Stimulated activated CD4-positive, alpha-beta T cell treated with anti-CD3 and anti-CD28 coated beads, Interleukin-12 subunit alpha, Interleukin-12 subunit beta, amount 100 ng/mL, for 24 hours (primary cell): ENCODE data around the gene FHAD1.

Experiments
- DNase-seq, 2 experiments: peaks; one replicate each; pipeline ENCODE4 v3.0.0-alpha.2; 2020; ENCODE audit warnings: low read depth in 2 of 2

The FHAD1 gene

DNA sequence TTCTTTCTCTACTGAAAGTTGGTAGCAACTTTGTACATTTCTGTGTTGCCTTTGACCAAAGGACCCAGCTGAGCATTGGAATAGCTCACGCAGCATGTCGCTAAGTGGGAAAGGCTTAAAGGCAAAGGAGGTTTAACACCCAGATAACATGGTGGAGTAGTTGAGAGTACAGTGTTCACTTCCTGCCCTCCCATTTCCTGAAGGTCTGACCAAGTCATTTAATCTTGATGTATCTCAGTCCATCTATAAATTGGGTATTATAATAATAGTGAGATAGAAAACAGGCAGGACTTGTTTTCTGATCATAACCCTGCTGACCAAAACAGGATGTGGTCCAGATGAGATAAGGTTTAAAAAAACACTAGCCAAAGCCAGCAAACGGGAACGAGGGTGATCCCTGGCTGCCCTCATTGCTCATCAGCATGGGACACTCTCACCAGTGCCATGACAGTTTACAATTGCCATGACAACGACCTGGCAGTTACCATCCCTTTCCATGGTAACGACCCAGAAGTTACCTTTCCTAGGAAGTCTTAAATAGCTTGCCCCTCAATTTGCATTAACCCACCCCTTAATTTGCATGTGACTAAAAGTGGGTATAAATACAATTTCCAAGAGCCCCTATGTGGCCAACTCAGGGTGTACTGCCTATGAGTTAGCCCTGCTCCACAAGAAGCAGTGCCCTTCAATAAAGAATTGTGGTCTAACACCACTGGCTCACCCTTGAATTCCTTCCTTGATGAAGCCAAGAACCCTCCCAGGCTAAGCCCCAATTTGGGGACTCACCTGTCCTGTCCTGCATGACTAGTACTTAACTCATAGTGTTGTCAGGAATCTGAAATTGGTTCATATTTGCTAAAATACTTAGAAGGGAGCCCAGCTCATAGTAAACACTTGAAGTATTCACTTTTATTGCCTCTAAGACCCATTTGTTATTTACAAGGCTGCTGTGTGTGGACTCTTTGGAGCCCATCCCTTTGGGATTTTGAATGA lies 28.4 kb upstream of the FHAD1 start:
- DNase-seq = no peak

DNA sequence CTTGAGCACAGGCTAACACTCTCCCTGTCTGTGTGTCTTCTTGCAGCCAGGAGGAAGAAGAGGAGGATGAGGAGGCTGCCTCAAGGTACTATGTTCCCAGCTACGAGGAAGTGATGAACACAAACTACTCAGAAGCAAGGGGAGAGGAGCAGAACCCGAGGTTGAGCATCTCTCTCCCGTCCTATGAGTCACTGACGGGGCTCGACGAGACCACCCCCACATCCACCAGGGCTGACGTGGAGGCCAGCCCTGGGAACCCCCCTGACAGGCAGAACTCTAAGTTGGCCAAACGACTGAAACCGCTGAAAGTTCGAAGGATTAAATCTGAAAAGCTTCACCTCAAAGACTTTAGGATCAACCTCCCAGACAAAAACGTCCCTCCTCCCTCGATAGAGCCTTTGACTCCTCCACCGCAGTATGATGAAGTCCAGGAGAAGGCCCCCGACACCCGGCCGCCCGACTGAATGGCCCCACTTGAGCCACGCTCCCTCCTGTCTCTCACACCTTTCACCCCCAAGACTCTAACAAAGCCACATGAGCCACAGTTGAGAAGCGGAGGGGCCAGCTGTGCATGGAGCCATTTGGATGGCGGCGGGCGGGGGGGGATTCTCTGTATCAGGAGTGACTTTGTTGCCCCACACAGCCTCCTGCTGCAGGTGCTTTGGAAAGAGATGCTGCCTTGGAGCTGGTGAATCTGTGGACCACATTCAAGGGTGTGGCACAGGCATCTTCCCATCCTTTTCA lies 27.6 kb upstream of the FHAD1 start:
- no peak for DNase-seq

DNA sequence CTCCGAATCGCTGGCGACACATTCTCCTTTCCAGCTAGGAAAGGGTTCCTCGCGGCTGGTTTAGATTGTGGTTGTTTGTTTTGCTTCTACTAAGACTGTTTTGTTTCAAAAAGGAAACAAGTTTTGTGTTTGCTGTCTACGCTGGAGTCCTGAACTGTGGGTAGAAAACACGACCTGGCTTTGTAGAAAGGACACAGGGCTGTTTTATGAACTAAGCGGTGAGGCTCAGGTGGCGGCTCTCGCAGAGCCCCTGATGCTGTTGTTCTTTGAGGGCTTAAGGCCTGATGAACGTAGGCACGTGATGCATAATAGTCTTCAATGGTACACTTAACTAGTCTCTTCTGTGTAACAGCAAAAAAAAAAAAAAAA lies 27.0 kb upstream of the FHAD1 start:
- DNase-seq = no peak

DNA sequence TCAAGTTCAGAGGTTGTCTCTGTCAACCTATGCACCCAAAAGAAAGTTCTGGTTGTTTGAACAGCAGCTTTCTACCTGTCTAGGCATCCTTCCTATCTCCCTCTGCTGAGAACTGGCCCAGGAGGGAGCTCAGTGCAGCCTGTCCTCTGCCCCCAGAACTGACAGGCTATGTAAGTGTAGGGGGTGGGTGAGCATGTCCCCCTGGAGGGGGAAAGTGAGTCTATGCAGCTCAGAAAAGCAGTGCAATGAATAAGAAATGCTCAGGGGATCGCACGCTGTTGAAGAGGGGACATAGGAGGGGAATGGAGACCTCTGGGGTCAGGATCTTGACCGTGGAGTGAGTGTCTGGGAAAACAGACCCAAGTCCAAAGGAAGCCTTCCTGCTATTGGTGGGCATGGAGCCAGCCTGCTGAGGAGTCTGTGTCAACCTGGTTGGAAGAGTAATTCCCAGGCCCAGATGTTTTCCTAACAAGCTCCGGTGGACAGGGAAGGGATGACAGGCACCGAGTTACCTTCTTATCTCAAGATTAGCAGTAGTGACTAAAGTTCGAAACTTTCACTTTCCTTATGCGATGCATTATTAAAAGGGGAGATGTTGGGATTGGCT lies 26.1 kb upstream of the FHAD1 start:
- no peak for DNase-seq

DNA sequence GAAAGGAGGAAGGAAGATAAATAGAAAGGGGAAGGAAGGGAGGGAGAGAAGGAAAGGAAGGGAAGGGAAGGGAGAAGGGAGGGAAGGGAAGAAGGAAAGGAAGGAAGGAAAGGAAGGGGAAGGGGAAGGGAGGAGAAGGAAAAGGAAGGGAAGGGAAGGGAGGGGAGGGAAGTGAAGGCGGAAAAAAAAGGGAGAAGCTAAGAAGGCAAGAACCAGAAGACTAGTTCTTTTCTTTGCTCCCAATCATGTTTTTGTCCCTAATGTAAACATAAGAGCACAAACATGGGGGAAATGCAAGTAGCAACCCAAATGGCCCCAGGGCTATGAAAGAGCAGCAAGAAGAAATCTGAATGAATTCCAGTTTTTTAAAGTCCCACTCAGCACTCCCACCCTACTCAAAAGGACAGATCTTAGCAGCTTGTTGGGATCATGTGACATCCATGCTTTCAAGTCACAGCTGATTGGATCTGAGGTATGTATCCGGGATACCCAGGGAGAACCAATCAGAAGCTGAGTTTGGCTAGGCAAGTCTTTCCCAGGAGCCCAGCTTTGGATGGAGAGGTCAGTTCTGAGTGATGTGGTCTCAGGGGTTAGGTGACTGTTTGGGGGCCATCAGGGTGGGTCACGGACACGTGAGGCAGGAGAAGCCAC lies 24.2 kb upstream of the FHAD1 start:
- no peak for DNase-seq

DNA sequence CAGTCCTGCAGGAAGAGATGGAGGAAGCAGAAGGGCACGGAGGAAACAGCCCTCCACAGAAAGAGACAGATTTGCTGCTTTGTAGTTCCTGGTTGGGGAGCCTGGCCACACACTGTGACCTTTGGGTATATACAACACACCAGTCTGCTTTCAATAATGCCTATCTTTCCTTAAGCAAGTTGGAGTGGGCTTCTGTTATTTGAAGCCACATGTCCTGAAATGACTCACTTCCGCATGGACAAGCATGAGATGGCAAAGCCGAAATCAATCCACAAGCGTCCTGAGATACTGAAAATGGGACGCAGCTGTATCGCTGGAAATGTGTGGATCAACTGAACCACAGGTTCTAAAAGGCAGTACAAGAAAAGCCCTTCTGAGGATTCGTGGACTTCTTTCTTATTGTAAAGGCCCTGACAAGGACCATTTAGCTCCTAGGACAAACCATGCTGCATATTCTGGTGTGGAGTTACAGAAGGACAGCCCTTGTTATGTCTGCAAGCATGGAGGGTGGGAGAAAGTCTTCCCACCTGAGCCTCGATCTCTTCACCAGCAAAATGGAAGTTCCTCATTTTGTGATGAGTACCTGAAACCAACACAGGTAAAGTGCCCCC lies 22.7 kb upstream of the FHAD1 start:
- no peak for DNase-seq

DNA sequence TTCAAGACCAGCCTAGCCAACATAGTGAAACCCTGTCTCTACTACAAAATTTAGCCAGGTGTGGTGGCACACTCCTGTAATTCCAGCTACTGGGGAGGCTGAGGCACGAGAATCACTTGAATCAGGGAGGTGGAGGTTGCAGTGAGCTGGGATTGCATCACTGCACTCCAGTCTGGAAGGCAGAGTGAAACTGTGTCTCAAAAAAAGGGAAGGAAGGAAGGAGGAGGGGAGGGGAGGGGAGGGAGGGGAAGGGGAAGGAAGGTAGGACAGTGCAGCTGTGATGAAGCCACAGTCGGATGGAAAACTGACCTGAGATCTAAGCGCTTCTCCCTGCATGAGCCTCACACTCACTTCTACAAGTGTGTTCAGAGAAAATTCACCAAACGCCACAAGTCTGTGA lies 22.0 kb upstream of the FHAD1 start:
- no peak for DNase-seq

DNA sequence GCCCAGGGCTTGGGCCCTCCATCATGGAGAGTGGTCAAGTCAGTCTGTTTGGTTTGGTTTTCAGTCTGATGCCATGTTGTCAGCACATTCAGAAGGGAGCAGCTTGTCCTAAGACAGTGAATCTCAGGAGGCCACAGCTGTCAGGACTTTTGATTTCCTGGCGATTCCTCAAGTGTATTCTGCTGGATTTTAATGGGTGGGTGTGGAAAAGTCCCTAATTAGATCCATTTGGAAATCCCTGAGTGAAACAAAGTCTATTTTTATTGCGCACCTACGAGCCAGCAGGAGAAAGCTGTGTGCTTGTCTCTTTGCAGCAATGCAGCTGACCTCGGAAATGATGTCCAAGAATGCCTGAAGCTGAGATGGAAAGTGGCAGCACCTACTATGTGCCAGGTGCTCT lies 21.6 kb upstream of the FHAD1 start:
- DNase-seq = no peak

DNA sequence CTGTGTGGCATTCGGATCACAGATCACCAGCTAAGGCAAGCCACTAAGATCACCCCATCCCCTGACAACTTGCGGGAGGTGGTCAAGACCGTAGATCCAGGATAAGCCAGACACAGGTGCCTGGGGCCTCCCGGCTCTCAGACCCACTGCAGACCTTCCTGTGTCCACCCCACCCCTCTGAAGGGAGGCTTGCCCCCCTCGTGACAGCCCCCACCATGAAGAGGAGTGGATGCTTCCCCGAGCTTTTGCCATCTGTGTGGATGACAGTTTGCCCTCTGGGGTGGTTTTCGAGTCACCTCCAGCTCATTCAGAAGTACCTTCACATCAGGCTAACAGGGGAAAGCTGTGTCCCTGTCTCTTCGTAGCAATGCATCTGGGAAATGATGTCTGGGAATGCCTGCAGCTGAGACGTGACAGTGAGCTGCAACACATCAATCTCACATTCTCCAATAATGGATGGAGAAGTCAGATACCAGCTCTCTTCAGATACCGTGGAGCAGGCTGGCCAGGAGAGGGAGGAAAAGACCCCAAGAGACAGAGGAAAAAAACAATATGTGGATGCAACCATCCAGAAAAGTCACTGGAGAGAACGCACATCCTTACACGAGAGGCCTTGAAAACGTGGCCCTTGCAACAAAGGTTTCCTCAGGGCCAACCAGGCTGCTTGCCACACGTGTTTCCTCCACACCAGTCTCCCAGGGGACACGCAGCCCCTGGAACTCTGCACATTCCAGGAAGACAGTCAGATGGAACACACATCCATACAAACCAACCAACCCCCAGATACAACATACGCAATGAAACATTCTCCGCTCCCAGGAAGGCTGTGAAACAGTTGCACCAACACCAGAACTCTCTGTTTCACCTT lies 20.4 kb upstream of the FHAD1 start:
- no peak for DNase-seq

DNA sequence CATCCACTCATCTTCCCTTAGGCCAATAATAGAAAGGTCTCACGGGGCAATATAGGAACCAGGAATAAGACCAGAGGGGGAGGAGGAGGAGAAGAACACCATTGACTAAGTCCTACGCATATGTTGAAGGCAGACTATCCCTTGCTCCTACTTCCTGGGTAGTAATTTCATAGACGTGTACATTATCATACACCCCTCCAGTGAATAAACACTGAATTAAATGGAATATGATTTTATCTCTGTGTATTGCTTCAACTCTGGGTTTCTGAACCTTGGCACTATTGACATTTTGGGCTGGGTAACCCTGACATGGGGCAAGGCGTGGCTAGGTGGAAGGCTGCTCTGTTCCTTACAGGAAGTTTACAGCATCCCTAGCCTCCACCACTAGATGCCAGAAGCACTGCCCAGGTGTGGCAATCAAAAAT lies 17.3 kb upstream of the FHAD1 start:
- DNase-seq = no peak

DNA sequence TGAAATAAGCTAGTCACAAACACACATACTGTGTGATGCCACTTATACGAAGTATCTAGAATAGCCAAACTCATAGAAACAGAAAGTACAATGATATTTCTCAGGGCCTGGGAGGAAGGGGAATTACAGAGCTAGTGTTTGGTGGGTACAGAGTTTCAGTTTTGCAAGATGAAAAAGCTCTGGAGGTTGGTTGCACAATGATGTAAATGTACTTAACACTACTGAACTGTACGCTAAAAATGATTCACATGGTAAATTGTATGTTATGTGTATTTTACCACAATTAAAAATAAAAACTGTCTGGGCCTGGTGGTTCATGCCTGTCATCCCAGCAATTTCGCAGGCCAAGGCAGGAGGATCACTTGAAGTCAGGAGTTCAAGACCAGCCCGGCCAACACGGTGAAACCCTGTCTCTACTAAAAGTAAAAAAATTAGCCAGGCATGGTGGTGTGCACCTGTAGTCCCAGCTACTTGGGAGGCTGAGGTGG lies 15.3 kb upstream of the FHAD1 start:
- DNase-seq = peak in 1 of 2 experiments; percentile 16

DNA sequence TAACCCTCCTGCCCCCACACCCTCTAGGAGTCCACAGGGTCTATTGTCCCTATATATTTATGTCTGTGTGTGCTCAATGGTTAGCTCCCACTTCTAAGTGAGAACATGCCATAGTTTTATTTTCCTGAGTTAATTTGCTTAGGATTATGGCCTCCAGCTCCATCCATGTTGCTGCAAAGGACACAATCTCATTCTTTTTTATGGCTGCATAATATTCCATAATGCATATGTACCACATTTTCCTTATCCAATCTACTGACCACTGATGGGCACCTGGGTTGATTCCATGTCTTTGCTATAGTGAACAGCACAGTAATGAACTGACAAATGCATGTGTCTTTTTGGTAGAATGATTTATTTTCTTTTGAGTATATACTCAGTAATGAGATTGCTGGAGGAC lies 13.3 kb upstream of the FHAD1 start:
- no peak for DNase-seq

DNA sequence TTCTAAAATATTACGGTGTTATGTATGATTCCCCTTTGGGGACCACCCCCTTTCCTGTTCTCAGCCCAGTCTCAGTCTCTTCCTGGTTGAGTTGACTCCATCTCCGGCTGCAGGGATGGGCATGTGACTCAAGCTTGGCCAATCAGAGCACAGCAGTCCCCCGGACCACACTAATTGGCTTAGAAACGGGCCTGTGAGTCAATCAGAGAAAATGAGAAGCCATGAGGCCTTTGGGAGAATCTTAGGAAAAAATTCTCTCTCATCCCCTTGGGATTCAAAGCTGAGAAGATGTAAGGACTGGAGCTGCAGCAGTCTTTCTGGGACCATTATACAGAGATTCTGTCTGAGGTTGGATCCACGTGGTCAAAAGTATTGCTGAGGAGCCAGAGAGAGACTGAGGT lies 10.7 kb upstream of the FHAD1 start:
- DNase-seq = no peak

DNA sequence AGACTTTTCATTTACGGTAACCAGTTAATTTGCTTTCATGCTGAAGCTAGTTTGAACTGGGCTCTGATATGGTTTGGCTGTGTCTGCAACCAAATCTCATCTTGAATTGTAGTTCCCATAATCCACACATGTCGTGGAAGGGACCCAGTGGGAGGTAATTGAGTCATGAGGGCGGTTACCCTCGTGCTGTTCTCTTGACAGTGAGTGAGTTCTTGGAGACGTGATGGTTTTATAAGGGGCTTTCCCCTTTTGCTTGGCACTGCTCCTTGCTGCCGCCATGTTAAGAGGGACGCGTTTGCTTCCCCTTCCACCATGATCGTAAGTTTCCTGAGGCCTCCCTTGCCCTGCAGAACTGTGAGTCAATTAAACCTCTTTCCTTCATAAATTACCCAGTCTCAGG lies 10.3 kb upstream of the FHAD1 start:
- no peak for DNase-seq

DNA sequence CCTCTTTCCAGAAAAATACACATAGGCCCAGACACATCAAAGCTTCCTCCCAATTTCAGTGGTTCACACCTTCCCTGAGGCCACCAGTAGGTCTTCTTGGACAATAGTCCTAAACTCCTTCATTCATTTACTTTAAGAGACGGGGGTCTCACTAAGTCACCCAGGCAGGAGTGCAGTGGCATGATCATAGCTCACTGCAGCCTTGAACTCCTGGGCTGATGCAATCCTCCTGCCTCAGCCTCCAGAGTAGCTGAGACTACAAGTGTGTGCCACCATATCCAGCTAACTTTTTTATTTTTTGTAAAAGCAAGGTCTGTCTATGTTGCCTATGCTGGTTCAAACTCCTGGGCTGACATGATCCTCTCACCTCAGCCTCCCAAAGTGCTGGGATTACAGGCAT lies 8.2 kb upstream of the FHAD1 start:
- DNase-seq = no peak

DNA sequence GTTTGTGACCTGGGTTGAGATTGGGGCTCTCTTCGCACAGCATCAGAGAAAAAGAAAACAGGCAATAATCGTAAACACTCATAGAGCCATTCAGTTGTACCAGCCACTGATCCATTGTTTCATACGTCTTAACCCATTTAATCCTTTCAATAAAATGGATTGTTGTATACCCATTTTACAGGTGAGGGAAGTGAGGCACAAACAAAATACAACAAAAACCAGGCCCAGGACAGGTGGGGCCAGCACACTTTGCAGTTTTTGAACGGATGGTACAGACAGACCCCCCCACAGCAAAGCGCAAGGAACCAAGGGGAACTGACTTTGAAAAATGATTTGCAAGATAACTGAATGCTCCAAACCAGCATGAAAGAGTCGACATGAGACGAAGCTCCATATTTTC lies 4.3 kb upstream of the FHAD1 start:
- DNase-seq = no peak

DNA sequence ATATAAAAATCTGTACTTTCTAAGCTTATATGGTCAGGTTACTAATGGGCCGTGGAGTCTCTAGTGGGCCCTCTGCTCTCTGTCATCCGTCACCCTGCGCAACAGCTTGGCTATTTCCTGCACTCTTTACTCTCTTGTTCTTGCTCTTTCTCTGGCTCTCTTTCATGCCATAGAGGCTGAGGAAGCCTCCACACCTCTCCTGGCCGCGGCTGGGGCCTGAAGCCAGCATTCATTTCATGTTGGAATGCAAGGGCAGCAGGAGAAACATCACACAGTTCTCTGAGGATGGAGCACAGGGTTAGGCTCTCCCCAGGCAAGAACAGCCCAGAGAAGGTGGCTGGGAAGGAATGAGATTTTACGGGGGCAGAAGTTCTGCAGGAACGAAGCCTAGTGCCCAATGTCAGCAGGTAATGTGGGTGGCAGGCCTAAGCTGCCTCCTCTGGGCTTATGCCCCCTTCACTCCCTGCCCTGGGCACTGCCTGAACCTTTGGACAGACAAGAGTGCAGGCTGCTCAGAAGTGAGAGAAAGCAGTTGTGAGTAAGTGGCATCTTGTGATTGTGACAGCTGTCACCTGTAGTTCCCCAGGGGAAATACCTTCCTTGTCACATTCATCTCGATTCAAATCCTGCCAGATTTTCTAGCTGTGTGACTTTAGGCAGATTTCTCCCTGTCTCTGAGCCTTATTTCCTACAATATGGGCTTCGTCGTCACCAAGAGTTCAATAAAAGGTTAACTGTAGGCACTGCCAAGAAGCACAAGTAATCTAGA lies 3.6 kb upstream of the FHAD1 start:
- no peak for DNase-seq

DNA sequence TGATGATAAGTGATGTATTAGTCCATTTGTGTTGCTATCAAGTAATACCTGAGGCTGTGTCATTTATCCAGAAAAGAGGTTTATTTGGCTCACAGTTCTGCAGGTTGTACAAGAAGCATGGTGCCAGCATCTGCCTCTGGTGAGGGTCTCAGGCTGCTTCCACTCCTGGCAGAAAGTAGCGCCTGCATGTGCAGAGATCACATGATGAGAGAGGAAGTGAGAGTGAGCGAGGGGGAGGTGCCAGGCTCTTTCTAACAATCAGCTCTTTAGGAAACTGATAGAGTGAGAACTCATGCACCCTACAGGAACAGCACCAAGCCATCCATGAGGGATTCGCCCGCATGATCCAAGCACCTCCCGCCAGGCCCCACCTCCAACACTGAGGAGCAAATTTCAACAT lies 2.2 kb upstream of the FHAD1 start:
- no peak for DNase-seq

DNA sequence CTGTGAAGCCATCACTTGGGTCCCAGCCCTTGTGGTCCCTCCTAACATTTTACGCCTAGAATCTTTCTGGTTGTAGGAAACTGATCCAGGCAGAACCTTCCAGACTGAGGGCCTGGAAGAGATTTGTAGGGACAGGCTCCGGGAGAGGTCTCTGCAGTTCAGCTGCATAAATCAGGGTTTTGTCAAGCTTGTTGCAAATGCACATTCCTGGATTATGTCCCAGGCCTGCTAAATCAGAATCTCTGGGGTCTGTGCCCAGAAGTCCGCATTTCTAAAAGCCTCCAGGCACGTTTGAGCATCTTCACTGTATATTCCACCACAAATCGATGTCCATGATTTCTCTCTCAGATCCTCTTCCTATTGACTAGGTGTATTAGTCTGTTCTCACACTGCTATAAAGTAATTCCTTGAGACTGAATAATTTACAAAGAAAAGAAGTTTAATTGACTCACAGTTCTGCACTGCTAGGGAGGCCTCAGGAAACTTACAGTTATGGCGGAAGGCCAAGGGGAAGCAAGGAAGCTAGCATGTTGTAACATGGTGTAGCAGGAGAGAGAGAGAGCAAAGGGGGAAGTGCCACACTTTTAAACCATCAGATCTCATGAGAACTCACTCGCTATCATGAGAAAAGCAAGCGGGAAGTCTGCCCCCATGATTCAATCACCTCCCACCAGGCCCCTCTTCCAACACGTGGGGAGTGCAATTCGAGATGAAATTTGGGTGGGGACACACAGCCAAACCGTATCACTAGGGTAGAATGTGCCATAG lies 1.2 kb upstream of the FHAD1 start:
- DNase-seq = no peak
